ENCODE data around the gene RAI14. TPM values are rescaled to one million over a fixed set of nuclear protein-coding genes. Genes with fewer than 3 reads are reported as not detected.

The RAI14 gene
- total RNA-seq, 1 donor from 2014 or later = 1.2 TPM

GRCh38 chr5:34841816-34842215, 185.7 kb downstream of the RAI14 start:
- no peak overlapping the region for H3K4me3 Mint-ChIP-seq
- no peaks in the 10 kb centered on the region for H3K36me3 Mint-ChIP-seq (ENCODE audit: low read depth)
- no peak for DNase-seq (ENCODE audit: low spot score)
- intact Hi-C loops (cut with micrococcal nuclease) = no loop called here
- peaks cover 12% of the 10 kb centered on the region for H3K27me3 Mint-ChIP-seq (ENCODE audit: insufficient read depth)
- peaks cover 15% of the 10 kb centered on the region for H3K4me1 Mint-ChIP-seq (ENCODE audit: low read depth)
- no peak overlapping the region for H3K27ac Mint-ChIP-seq
- H3K9me3 Mint-ChIP-seq = no peaks in the 10 kb centered on the region

- intact Hi-C loops (cut with micrococcal nuclease) = no loop called here
- Mint-ChIP-seq H3K4me3 (no peak overlapping the region), H3K4me1 (ENCODE audit: low read depth) (peaks cover 15% of the 10 kb centered on the region), H3K27me3 (ENCODE audit: insufficient read depth) (peaks cover 12% of the 10 kb centered on the region), H3K9me3 (no peaks in the 10 kb centered on the region), H3K27ac (no peak overlapping the region), H3K36me3 (ENCODE audit: low read depth) (no peaks in the 10 kb centered on the region)
- no peak for DNase-seq (ENCODE audit: low spot score)
Observed at GRCh38 chr5:34842554-34842953, 186.4 kb downstream of the RAI14 start.

- no peak overlapping the region for H3K4me3 Mint-ChIP-seq
- DNase-seq (ENCODE audit: low spot score) = no peak
- H3K27me3 Mint-ChIP-seq (ENCODE audit: insufficient read depth) = peaks cover 12% of the 10 kb centered on the region
- H3K27ac Mint-ChIP-seq = no peak overlapping the region
- intact Hi-C loops (cut with micrococcal nuclease) = no loop called here
- H3K36me3 Mint-ChIP-seq (ENCODE audit: low read depth) = no peaks in the 10 kb centered on the region
- H3K4me1 Mint-ChIP-seq (ENCODE audit: low read depth) = peaks cover 10% of the 10 kb centered on the region
- no peaks in the 10 kb centered on the region for H3K9me3 Mint-ChIP-seq
Observed at GRCh38 chr5:34843497-34843896, 187.4 kb downstream of the RAI14 start.

GRCh38 chr5:34844106-34844505, 188.0 kb downstream of the RAI14 start:
- peaks cover 7% of the 10 kb centered on the region for H3K4me1 Mint-ChIP-seq (ENCODE audit: low read depth)

GRCh38 chr5:34844999-34845398, 188.9 kb downstream of the RAI14 start:
- H3K27me3 Mint-ChIP-seq (ENCODE audit: insufficient read depth) = peaks cover 14% of the 10 kb centered on the region
- intact Hi-C loops (cut with micrococcal nuclease) = no loop called here
- H3K4me1 Mint-ChIP-seq (ENCODE audit: low read depth) = no peaks in the 10 kb centered on the region
- H3K36me3 Mint-ChIP-seq (ENCODE audit: low read depth) = no peaks in the 10 kb centered on the region
- H3K9me3 Mint-ChIP-seq = no peaks in the 10 kb centered on the region
- no peak for DNase-seq (ENCODE audit: low spot score)
- no peak overlapping the region for H3K4me3 Mint-ChIP-seq
- H3K27ac Mint-ChIP-seq = no peak overlapping the region

More at GRCh38 chr5:34844106-34844505, 188.0 kb downstream of the RAI14 start:
- DNase-seq (ENCODE audit: low spot score) = no peak
- no peaks in the 10 kb centered on the region for H3K36me3 Mint-ChIP-seq (ENCODE audit: low read depth)
- peaks cover 14% of the 10 kb centered on the region for H3K27me3 Mint-ChIP-seq (ENCODE audit: insufficient read depth)
- intact Hi-C loops (cut with micrococcal nuclease) = no loop called here
- H3K27ac Mint-ChIP-seq = no peak overlapping the region
- H3K9me3 Mint-ChIP-seq = no peaks in the 10 kb centered on the region
- H3K4me3 Mint-ChIP-seq = no peak overlapping the region

GRCh38 chr5:34847056-34847455, 190.9 kb downstream of the RAI14 start:
- intact Hi-C loops (cut with micrococcal nuclease) = no loop called here
- Mint-ChIP-seq H3K27me3 (ENCODE audit: insufficient read depth) (peaks cover 9% of the 10 kb centered on the region), H3K36me3 (ENCODE audit: low read depth) (no peaks in the 10 kb centered on the region), H3K4me1 (ENCODE audit: low read depth) (no peaks in the 10 kb centered on the region), H3K27ac (no peak overlapping the region), H3K4me3 (no peak overlapping the region), H3K9me3 (no peaks in the 10 kb centered on the region)
- DNase-seq (ENCODE audit: low spot score) = no peak

- intact Hi-C loops (cut with micrococcal nuclease) = no loop called here
- Mint-ChIP-seq H3K36me3 (ENCODE audit: low read depth) (no peaks in the 10 kb centered on the region), H3K4me3 (no peak overlapping the region), H3K27ac (no peak overlapping the region), H3K4me1 (ENCODE audit: low read depth) (no peaks in the 10 kb centered on the region), H3K9me3 (no peaks in the 10 kb centered on the region), H3K27me3 (ENCODE audit: insufficient read depth) (peaks cover 9% of the 10 kb centered on the region)
- no peak for DNase-seq (ENCODE audit: low spot score)
Observed at GRCh38 chr5:34847552-34847951, 191.4 kb downstream of the RAI14 start.

- Mint-ChIP-seq H3K27me3 (ENCODE audit: insufficient read depth) (peaks cover 9% of the 10 kb centered on the region), H3K9me3 (no peaks in the 10 kb centered on the region), H3K4me3 (no peak overlapping the region), H3K27ac (no peak overlapping the region), H3K36me3 (ENCODE audit: low read depth) (no peaks in the 10 kb centered on the region), H3K4me1 (ENCODE audit: low read depth) (no peaks in the 10 kb centered on the region)
- no peak for DNase-seq (ENCODE audit: low spot score)
- intact Hi-C loops (cut with micrococcal nuclease) = no loop called here
Observed at GRCh38 chr5:34848230-34848629, 192.1 kb downstream of the RAI14 start.

GRCh38 chr5:34849253-34849652, 193.1 kb downstream of the RAI14 start:
- intact Hi-C loops (cut with micrococcal nuclease) = no loop called here
- Mint-ChIP-seq H3K4me3 (no peak overlapping the region), H3K9me3 (no peaks in the 10 kb centered on the region), H3K27ac (no peak overlapping the region), H3K27me3 (ENCODE audit: insufficient read depth) (peaks cover 9% of the 10 kb centered on the region), H3K36me3 (ENCODE audit: low read depth) (no peaks in the 10 kb centered on the region), H3K4me1 (ENCODE audit: low read depth) (no peaks in the 10 kb centered on the region)
- no peak for DNase-seq (ENCODE audit: low spot score)

GRCh38 chr5:34854459-34855174, 198.5 kb downstream of the RAI14 start:
- Mint-ChIP-seq H3K4me1 (ENCODE audit: low read depth) (no peaks in the 10 kb centered on the region), H3K27ac (no peak overlapping the region), H3K4me3 (no peak overlapping the region), H3K9me3 (no peaks in the 10 kb centered on the region), H3K36me3 (ENCODE audit: low read depth) (no peaks in the 10 kb centered on the region), H3K27me3 (ENCODE audit: insufficient read depth) (no peaks in the 10 kb centered on the region)
- DNase-seq (ENCODE audit: low spot score) = no peak
- intact Hi-C loops (cut with micrococcal nuclease) = no loop called here

- peaks cover 3% of the 10 kb centered on the region for H3K27me3 Mint-ChIP-seq (ENCODE audit: insufficient read depth)
- no peaks in the 10 kb centered on the region for H3K9me3 Mint-ChIP-seq
- intact Hi-C loops (cut with micrococcal nuclease) = no loop called here
Observed at GRCh38 chr5:34857161-34857560, 201.0 kb downstream of the RAI14 start.

GRCh38 chr5:34857894-34858293, 201.8 kb downstream of the RAI14 start:
- Mint-ChIP-seq H3K9me3 (no peaks in the 10 kb centered on the region), H3K27me3 (ENCODE audit: insufficient read depth) (peaks cover 3% of the 10 kb centered on the region), H3K36me3 (ENCODE audit: low read depth) (no peaks in the 10 kb centered on the region), H3K4me3 (no peak overlapping the region), H3K4me1 (ENCODE audit: low read depth) (no peaks in the 10 kb centered on the region), H3K27ac (no peak overlapping the region)
- intact Hi-C loops (cut with micrococcal nuclease) = no loop called here
- DNase-seq (ENCODE audit: low spot score) = no peak

More at GRCh38 chr5:34857161-34857560, 201.0 kb downstream of the RAI14 start:
- Mint-ChIP-seq H3K27ac (no peak overlapping the region), H3K4me3 (no peak overlapping the region), H3K36me3 (ENCODE audit: low read depth) (no peaks in the 10 kb centered on the region), H3K4me1 (ENCODE audit: low read depth) (no peaks in the 10 kb centered on the region)
- no peak for DNase-seq (ENCODE audit: low spot score)

GRCh38 chr5:34858790-34859189, 202.7 kb downstream of the RAI14 start:
- Mint-ChIP-seq H3K27me3 (ENCODE audit: insufficient read depth) (peaks cover 8% of the 10 kb centered on the region), H3K27ac (no peak overlapping the region), H3K4me1 (ENCODE audit: low read depth) (no peaks in the 10 kb centered on the region), H3K36me3 (ENCODE audit: low read depth) (no peaks in the 10 kb centered on the region), H3K4me3 (no peak overlapping the region), H3K9me3 (no peaks in the 10 kb centered on the region)
- intact Hi-C loops (cut with micrococcal nuclease) = no loop called here
- DNase-seq (ENCODE audit: low spot score) = no peak

- Mint-ChIP-seq H3K27me3 (ENCODE audit: insufficient read depth) (peaks cover 8% of the 10 kb centered on the region), H3K27ac (no peak overlapping the region), H3K4me3 (no peak overlapping the region), H3K9me3 (no peaks in the 10 kb centered on the region), H3K4me1 (ENCODE audit: low read depth) (no peaks in the 10 kb centered on the region), H3K36me3 (ENCODE audit: low read depth) (no peaks in the 10 kb centered on the region)
- intact Hi-C loops (cut with micrococcal nuclease) = no loop called here
- no peak for DNase-seq (ENCODE audit: low spot score)
Observed at GRCh38 chr5:34859253-34859652, 203.1 kb downstream of the RAI14 start.

All from activated T-helper 1 cell treated with anti-CD3 and anti-CD28 coated beads, Interleukin-12 subunit alpha, Interleukin-12 subunit beta, Interleukin-2, Interleukin-4 antibody, amounts not matched to agents 30 ng/mL and 10 ng/mL and 1 ng/mL, durations not matched to agents 14 hours and 24 hours and 36 hours (primary cell).